ENCODE measurements around the gene PRLR.
A peak's percentile ranks its signal among the peaks of the same experiment; 100 is the strongest.

Gene PRLR

GRCh38 chr5:35230038-35230611 lies at the start of gene PRLR:
Gene PRLR, minus strand, starts transcription at chr5:35230487. Its CDS starts 140,867 bp downstream, at chr5:35089620.
- no peak for DNase-seq (ENCODE audit: low read depth, low spot score)
- Histone ChIP-seq H3K36me3 (ENCODE audit: insufficient read depth, insufficient read length, low read length) (no peaks in the 10 kb centered on the region), H3K27me3 (ENCODE audit: insufficient read depth, insufficient read length) (no peaks in the 10 kb centered on the region), H3K9ac (ENCODE audit: insufficient read length, low read depth) (peak within 1 kb of the TSS; percentile 74), H3K4me3 (ENCODE audit: insufficient read length, low read depth) (peak within 1 kb of the TSS; percentile 55), H3K9me3 (ENCODE audit: insufficient read depth, low read length) (no peaks in the 10 kb centered on the region), H3K4me1 (ENCODE audit: insufficient read depth, insufficient read length) (no peaks in the 10 kb centered on the region)
- TF ChIP-seq SUZ12 (IDR thresholded peaks at IDR 0.05; ENCODE audit: extremely low read depth, insufficient read depth, insufficient read length) (no peak), ZNF274 (IDR thresholded peaks at IDR 0.05; ENCODE audit: low read depth, low read length) (no peak), YY1 (IDR thresholded peaks at IDR 0.05; ENCODE audit: insufficient read depth, insufficient read length) (no peak)

DNA sequence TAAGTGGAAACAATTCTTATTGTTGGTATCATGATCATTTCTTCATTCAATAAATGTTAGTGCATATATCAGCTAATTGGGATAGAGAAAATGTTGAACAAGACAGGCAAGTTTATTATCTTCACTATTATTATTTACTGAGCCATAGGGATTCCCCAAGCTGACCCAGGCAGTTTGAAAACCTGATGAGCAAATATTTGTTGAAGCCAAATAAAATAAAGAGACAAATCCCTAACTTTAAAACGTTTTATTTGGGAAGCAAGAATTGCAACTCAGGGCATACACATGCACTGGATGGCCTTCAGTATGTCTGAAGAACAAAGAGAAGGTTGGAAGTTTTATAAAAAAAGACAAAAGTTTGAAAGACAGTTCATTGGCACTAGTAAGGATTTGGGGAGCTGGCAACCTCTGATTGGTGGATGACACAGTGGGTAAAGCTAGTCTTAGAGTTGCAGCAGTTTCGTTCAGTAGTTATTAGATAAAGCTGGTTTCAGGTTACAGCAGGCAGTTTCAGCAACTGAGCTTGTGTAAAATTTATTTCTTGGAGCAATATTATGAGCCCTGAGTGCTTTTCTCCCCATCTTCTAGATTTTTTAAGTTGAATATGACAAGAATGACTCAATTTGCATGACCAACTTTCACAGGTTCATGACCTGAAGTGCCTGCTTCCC lies 44.7 kb upstream of the PRLR start:
- no peaks in the 10 kb centered on the region for H3K4me1 ChIP-seq (ENCODE audit: insufficient read depth, insufficient read length)
- no peak overlapping the region for H3K9ac ChIP-seq (ENCODE audit: insufficient read length, low read depth)
- no peaks in the 10 kb centered on the region for H3K9me3 ChIP-seq (ENCODE audit: insufficient read depth, low read length)
- TF ChIP-seq SUZ12 (IDR thresholded peaks at IDR 0.05; ENCODE audit: extremely low read depth, insufficient read depth, insufficient read length) (no peak), ZNF274 (IDR thresholded peaks at IDR 0.05; ENCODE audit: low read depth, low read length) (no peak), YY1 (IDR thresholded peaks at IDR 0.05; ENCODE audit: insufficient read depth, insufficient read length) (no peak)
- no peak overlapping the region for H3K4me3 ChIP-seq (ENCODE audit: insufficient read length, low read depth)
- DNase-seq (ENCODE audit: low read depth, low spot score), result no peak
- no peaks in the 10 kb centered on the region for H3K36me3 ChIP-seq (ENCODE audit: insufficient read depth, insufficient read length, low read length)
- H3K27me3 ChIP-seq (ENCODE audit: insufficient read depth, insufficient read length), result no peaks in the 10 kb centered on the region

GRCh38 chr5:35269006-35269405 lies 38.7 kb upstream of the PRLR start:
- Histone ChIP-seq H3K36me3 (ENCODE audit: insufficient read depth, insufficient read length, low read length) (no peaks in the 10 kb centered on the region), H3K4me3 (ENCODE audit: insufficient read length, low read depth) (no peak overlapping the region), H3K4me1 (ENCODE audit: insufficient read depth, insufficient read length) (no peaks in the 10 kb centered on the region), H3K27me3 (ENCODE audit: insufficient read depth, insufficient read length) (no peaks in the 10 kb centered on the region), H3K9me3 (ENCODE audit: insufficient read depth, low read length) (no peaks in the 10 kb centered on the region), H3K9ac (ENCODE audit: insufficient read length, low read depth) (no peak overlapping the region)
- TF ChIP-seq SUZ12 (IDR thresholded peaks at IDR 0.05; ENCODE audit: extremely low read depth, insufficient read depth, insufficient read length), result no peak
- DNase-seq (ENCODE audit: low read depth, low spot score), result no peak

DNA sequence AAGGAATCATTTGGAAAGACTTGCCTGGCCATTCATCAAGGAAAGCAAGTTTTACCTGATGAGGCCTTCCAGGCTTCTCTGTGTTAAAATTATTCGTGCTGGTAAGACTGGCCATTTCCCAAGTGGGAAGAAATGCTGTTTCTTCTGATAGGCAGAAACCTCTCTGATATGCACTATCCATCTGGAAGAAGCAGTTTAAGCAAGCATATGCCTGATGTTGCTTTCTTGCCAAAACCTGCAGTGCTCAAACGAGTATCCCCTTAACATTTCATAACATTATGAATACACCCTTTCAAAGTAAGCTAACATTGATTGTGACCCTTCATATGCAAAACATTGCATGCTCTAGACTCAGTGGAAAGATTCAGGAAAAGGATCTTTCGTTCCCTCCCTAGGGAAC lies 36.0 kb upstream of the PRLR start:
- Histone ChIP-seq H3K36me3 (ENCODE audit: insufficient read depth, insufficient read length, low read length) (no peaks in the 10 kb centered on the region), H3K4me3 (ENCODE audit: insufficient read length, low read depth) (no peak overlapping the region), H3K9me3 (ENCODE audit: insufficient read depth, low read length) (peaks cover 8% of the 10 kb centered on the region; the same call in 1 of the 2 replicates), H3K9ac (ENCODE audit: insufficient read length, low read depth) (no peak overlapping the region), H3K4me1 (ENCODE audit: insufficient read depth, insufficient read length) (no peaks in the 10 kb centered on the region), H3K27me3 (ENCODE audit: insufficient read depth, insufficient read length) (no peaks in the 10 kb centered on the region)
- TF ChIP-seq ZNF274 (IDR thresholded peaks at IDR 0.05; ENCODE audit: low read depth, low read length) (no peak), YY1 (IDR thresholded peaks at IDR 0.05; ENCODE audit: insufficient read depth, insufficient read length) (no peak), SUZ12 (IDR thresholded peaks at IDR 0.05; ENCODE audit: extremely low read depth, insufficient read depth, insufficient read length) (no peak)
- DNase-seq (ENCODE audit: low read depth, low spot score), result no peak

DNA sequence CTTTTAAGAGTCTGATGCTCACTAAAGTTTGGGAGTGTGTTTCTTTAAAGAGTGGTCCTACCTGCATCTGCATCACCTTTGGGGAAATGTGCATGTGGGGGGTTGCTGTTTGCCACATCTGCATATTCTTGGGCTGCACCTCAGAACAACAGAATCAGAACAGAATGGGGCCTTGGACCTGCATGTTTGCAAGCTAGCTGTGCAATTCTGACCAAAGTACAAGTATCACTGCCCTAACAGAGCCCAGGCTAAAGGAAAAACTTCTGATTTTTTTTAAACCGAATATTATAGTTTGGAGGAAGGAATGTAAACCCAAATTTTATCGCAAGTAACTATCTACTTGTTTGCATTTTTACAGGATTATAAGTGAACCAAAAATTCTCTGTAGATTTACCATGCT lies 34.2 kb upstream of the PRLR start:
- no peak overlapping the region for H3K4me3 ChIP-seq (ENCODE audit: insufficient read length, low read depth)
- DNase-seq (ENCODE audit: low read depth, low spot score), result no peak
- no peaks in the 10 kb centered on the region for H3K4me1 ChIP-seq (ENCODE audit: insufficient read depth, insufficient read length)
- no peak overlapping the region for H3K9ac ChIP-seq (ENCODE audit: insufficient read length, low read depth)
- TF ChIP-seq YY1 (IDR thresholded peaks at IDR 0.05; ENCODE audit: insufficient read depth, insufficient read length) (no peak), SUZ12 (IDR thresholded peaks at IDR 0.05; ENCODE audit: extremely low read depth, insufficient read depth, insufficient read length) (no peak), ZNF274 (IDR thresholded peaks at IDR 0.05; ENCODE audit: low read depth, low read length) (no peak)
- peaks cover 8% of the 10 kb centered on the region; the same call in 1 of the 2 replicates for H3K9me3 ChIP-seq (ENCODE audit: insufficient read depth, low read length)
- no peaks in the 10 kb centered on the region for H3K36me3 ChIP-seq (ENCODE audit: insufficient read depth, insufficient read length, low read length)
- no peaks in the 10 kb centered on the region for H3K27me3 ChIP-seq (ENCODE audit: insufficient read depth, insufficient read length)

GRCh38 chr5:35263266-35263877 lies 33.1 kb upstream of the PRLR start:
- H3K4me3 ChIP-seq (ENCODE audit: insufficient read length, low read depth), result no peak overlapping the region
- H3K4me1 ChIP-seq (ENCODE audit: insufficient read depth, insufficient read length), result no peaks in the 10 kb centered on the region
- H3K9ac ChIP-seq (ENCODE audit: insufficient read length, low read depth), result no peak overlapping the region
- H3K36me3 ChIP-seq (ENCODE audit: insufficient read depth, insufficient read length, low read length), result no peaks in the 10 kb centered on the region
- no peak for DNase-seq (ENCODE audit: low read depth, low spot score)
- TF ChIP-seq ZNF274 (IDR thresholded peaks at IDR 0.05; ENCODE audit: low read depth, low read length), result no peak
- no peak for TF ChIP-seq YY1 (IDR thresholded peaks at IDR 0.05; ENCODE audit: insufficient read depth, insufficient read length)
- TF ChIP-seq SUZ12 (IDR thresholded peaks at IDR 0.05; ENCODE audit: extremely low read depth, insufficient read depth, insufficient read length), result no peak
- H3K9me3 ChIP-seq (ENCODE audit: insufficient read depth, low read length), result peaks cover 8% of the 10 kb centered on the region; the same call in 1 of the 2 replicates
- H3K27me3 ChIP-seq (ENCODE audit: insufficient read depth, insufficient read length), result no peaks in the 10 kb centered on the region

- H3K4me1 ChIP-seq (ENCODE audit: insufficient read depth, insufficient read length), result no peaks in the 10 kb centered on the region
- TF ChIP-seq ZNF274 (IDR thresholded peaks at IDR 0.05; ENCODE audit: low read depth, low read length), result no peak
- TF ChIP-seq YY1 (IDR thresholded peaks at IDR 0.05; ENCODE audit: insufficient read depth, insufficient read length), result no peak
- TF ChIP-seq SUZ12 (IDR thresholded peaks at IDR 0.05; ENCODE audit: extremely low read depth, insufficient read depth, insufficient read length), result no peak
- peaks cover 18% of the 10 kb centered on the region; the same call in 1 of the 2 replicates for H3K9me3 ChIP-seq (ENCODE audit: insufficient read depth, low read length)
- H3K27me3 ChIP-seq (ENCODE audit: insufficient read depth, insufficient read length), result no peaks in the 10 kb centered on the region
- H3K9ac ChIP-seq (ENCODE audit: insufficient read length, low read depth), result no peak overlapping the region
- DNase-seq (ENCODE audit: low read depth, low spot score), result no peak
- no peaks in the 10 kb centered on the region for H3K36me3 ChIP-seq (ENCODE audit: insufficient read depth, insufficient read length, low read length)
- H3K4me3 ChIP-seq (ENCODE audit: insufficient read length, low read depth), result no peak overlapping the region
Measured at GRCh38 chr5:35253582-35253981, 23.3 kb upstream of the PRLR start.
